HuH-7.5 (cell line): Measurements from ENCODE around the gene PRPS1.
"Not testable (repeated sequence)": the region's sequence is repeated elsewhere in the genome, so short reads cannot be mapped to it uniquely, and the experiment has no call there.

ENCODE experiments used
- DNase-seq: peaks from one replicate; pipeline ENCODE4 v3.0.0; 2011; ENCODE audit warnings: low spot score

PRPS1 gene

DNA sequence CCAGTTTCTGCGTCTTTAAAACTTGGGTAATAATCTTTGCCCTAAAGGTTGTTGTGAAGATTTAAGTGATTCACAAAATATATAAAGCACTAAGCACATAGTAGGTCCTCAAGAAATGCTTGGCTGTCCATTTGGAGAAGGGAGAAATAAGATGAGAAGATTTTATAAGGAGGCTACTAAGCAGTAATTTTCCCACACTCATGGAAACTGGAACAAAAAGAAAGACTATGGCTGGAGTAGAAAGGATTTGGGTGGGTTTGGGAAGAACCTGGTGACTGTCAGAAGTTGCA is 47.0 kb downstream of the PRPS1 start:
- no peak for DNase-seq

GRCh38 chrX:107675823-107676555 is 47.7 kb downstream of the PRPS1 start:
- DNase-seq = no peak

- no peak for DNase-seq
These were observed 48.5 kb downstream of the PRPS1 start for GRCh38 chrX:107676559-107677378.

- no peak for DNase-seq
These were observed 49.2 kb downstream of the PRPS1 start for GRCh38 chrX:107677501-107677901.

DNA sequence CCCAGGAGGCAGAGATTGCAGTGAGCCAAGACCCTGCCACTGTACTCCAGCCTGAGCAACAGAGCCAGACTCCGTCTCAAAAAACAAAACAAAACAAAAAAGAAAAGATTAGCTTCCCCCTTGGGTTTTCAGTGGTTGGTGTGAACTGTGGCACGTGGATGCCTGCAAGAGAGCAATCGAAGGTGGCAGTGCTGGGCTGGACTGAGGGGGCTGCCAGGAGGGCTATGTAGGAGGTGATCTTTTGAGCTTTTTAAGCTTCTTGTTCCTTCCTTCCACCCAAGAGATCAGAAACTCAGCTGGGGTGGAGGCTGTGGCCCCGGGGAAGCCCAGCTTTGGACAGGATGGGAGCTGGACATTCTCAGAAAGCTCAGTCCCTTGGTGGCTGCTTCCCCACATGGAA is 49.6 kb downstream of the PRPS1 start:
- DNase-seq = no peak

GRCh38 chrX:107678957-107679740 is 50.8 kb downstream of the PRPS1 start:
- DNase-seq = no peak

DNA sequence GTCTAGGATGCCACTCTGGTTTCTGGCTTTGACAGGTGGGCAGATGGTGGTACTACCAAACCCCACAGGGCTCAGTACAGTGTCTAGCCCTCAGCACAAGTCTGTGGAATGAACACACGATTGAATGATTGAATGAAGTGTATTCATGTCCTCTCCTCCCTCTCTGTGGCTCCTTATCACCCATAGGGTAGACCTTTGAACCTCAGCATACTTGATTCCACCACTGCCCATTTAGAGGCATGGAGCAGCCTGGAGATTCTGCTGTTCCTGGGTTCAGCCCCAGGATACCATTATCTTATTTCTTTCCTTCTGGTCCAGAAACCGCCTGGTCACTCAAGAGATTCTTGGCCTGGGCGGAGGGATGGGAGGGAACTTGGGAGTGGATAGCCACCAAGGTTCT is 53.9 kb downstream of the PRPS1 start:
- no peak for DNase-seq

DNA sequence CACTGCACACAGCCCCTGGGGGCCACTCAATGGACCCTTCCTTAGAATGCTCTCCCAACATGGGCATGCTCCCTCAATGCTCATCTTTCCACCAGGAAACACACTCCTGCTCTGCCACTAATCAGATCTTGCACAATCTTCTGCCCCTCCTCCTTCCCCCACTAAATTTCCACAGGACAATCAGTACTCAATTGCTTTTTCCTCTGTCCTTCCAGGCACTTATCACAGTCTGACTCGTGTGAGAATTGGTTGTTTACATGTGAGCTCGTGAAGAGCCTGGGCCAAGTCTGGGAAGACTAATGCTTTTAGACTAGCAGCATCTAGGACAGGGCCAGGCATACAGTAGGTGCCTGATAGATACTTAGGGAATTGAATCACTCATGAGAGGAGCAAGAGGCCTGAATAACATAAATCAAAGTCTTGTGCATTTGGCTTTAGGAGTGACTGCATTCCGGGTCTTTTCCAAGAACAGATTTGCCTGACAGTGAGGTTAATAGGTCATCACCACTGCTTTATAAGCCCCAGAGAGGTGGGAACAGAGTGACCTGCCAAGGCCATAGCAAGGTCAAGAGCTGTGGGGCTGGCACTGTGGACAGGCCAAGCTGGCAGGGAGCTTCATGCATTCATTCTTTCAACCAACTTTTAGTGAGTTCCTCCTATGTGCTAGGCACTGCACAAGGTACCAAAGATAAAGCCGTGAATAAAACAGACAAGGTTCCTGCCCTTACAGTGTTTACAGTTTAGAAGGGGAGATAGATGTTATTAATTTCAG is 55.0 kb downstream of the PRPS1 start:
- no peak for DNase-seq

- no peak for DNase-seq
These were observed 55.6 kb downstream of the PRPS1 start for GRCh38 chrX:107683931-107684330.

- no peak for DNase-seq
These were observed 56.7 kb downstream of the PRPS1 start for GRCh38 chrX:107684956-107685385.

- not testable (repeated sequence) for DNase-seq
These were observed 57.3 kb downstream of the PRPS1 start for GRCh38 chrX:107685586-107685985.

GRCh38 chrX:107686026-107686425 is 57.7 kb downstream of the PRPS1 start:
- DNase-seq = no peak

DNA sequence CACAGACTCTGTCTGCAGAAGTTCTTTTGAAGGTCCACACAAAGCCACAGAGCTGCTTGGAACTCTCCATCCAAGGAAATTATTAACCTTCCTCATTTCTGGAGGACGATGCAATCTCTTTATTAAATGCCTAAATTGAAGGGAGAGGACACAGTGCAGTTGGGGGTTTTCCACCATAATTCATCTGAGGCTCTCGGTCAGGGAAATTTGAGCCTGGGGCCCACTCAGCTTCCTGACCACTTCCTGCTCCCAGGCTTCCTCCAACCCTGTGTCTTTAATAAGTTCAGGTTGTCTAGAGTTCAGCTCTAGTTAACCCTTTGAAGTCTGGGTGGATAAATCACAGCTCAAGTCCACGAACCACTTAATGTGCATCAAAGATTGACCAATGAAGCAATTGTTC is 58.5 kb downstream of the PRPS1 start:
- no peak for DNase-seq

DNA sequence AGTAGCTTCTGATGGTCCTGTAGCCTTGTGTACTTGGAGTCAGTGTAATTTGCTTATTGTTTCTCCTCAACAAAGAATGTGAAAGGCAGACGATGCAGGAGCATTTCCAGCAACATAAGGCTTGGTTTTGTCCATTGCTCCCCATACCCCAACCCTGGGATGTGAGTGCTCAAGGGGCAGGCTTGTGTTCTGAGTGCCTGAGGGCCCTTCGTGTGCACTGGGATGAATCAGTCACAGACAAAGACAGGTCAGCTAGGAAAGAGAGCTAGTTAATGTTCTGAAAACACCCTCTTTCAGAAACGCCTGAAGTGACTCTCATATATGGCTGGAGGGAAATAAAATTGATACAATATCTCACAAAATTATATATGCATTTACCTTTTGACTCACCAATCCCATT is 59.1 kb downstream of the PRPS1 start:
- no peak for DNase-seq

- DNase-seq = no peak
These were observed 62.7 kb downstream of the PRPS1 start for GRCh38 chrX:107691024-107691448.

DNA sequence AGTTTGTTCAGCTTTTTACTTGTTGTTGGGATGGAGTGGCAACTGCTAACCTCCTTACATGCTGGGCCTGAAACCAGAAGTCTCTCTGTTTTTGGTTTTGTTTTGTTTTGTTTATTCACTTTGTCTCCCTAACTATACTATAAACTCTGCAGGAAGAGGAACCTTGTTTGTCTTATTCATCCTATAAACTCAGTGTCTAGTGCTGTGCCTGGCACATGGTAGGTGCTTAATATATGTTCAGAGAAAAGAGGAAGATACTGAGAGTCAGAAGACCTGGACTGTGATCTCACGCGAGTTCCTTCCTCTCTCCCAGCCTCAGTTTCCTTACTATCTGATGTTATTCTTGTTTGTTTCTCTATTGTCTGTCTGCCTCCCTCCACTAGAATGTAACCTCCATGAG is 71.3 kb downstream of the PRPS1 start:
- DNase-seq = no peak

DNA sequence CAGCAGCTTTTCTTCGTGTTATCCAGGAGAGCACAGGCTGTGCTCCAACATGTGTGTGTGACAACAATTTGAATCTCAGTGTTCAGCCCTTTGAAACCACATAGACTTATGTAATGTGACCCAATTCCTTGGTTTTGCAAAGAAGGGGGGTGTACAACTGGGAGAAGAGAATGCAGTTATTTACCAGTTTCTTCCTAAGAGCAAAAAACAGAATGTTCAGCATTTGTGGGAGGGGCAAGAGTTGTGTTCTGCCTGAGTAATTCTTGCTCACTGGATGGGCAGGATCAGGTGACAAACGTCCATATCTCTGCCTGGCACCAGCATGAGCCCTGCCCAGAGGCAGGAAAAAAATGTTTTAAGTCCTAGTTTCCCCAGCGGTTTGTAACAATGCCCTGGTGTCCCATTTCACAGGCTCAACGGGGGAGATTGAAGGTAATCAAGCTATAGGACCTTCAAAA is 72.0 kb downstream of the PRPS1 start:
- no peak for DNase-seq
